Germinal center (tissue), 1 donor: ENCODE measurements around the gene MYL5.
"Not testable (repeated sequence)": the region's sequence is repeated elsewhere in the genome, so short reads cannot be mapped to it uniquely, and the experiment has no call there.

Source experiments
- DNase-seq: peaks from one replicate; pipeline ENCODE4 v3.0.0; 2012; ENCODE audit warnings: mixed read lengths, low spot score

The MYL5 gene

DNA sequence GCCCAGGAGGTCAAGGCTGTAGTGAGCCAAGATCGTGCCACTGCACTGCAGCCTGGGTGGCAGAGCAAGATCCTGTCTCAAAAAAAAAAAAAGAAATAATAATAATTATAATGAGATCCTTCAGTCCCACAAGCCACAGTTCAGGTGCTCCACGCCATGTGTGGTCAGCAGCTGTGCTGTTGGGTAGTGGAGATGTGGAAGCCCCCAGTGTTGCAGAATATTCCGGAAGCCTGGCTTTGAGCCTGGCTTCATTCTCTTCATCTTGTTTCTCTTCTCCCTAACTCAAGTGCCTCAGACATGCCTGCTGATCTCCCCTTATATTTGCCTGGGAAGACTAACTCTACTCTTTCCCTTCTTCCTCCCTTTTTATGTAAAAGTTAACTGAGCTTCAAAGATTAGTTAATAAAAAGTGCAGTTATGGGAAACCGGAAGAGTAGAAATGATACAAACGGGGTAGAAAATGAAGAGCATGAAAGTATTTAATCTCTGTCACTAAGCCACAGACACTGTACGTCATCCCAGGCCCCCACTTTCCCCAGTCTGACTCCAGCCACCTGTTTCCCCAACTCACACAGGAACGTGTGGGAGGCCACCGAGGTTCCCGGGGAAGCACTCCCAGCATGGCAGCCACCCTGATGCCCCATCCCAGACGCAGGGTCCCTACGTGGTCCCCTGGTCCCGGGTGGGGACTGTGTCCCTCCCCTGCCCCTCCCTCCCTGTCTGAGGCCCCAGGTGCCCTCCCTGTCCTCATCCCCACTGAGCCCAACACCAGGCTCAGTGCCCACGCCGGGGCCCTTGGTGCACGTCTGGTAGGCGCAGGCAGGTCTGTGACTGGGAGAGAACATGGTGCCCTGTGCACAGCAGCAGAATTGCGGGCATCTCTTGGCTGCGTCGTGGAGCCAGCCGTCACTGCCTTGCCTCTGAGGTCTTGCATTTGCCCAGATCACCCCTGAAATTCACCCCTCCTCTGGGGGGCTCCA, 55.3 kb downstream of the MYL5 start:
- no peak for DNase-seq

DNA sequence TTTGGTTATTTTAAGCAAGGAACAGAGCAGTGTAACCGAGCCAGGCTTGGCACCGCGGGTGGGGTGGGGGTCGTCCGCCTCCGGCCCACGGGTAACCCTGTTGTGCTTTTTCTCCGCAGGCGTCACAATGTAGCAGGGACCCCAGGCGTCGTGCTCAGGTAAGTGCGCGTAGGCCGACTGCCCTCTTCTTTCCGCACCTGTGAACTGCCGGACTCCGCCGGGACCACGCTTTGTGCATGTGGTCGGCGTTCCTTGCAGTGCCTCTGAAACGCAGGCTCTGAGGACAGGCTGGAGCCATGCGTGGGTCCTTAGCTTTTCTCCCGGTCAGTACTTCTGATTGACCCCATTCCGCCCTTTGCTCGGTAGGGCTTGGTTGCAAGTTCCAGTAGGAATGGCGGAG, 56.2 kb downstream of the MYL5 start:
- DNase-seq: no peak

DNA sequence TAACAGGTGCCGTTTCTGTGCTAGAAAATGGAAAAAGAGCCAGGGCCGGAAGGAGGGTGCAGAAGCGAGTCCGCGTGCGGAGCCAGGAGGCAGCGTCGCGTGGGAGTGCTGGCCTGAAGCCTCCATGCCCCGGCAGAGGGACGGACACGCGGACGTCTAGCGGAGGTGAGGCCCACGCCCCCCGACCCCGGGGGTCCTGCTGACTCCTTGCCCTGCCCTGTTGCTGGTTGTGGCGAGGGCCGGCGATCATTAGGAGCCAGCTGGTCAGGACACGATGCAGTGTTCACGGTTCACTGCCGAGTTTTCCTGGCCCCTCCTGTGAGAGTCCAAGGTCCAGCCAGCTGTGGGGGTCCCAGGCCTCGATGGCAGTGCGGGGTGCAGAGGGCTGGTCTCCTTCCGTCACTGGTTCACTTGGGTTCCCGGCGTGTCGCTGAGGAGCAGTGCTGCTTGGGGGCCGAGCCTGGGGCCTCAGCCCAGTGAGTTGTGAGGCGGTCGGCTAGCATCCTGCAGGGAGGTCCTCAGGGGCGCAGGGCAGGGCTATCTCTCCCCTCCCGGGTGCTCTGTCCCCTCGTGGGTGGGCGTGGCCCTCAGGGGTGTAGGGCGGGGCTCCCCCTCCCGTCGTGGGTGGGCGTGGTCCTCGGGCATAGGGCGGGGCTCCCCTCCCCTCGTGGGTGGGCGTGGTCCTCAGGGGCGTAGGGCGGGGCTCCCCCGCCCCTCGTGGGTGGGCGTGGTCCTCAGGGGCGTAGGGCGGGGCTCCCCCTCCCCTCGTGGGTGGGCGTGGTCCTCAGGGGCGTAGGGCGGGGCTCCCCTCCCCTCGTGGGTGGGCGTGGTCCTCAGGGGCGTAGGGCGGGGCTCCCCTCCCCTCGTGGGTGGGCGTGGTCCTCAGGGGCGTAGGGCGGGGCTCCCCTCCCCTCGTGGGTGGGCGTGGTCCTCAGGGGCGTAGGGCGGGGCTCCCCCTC, 56.9 kb downstream of the MYL5 start:
- not testable (repeated sequence) for DNase-seq
